GM10847 (cell line): ENCODE results near the gene USP40.

Source experiments
- POLR2A ChIP-seq: IDR thresholded peaks from 2 replicates; pipeline ENCODE4 v1.6.1; 2011; ENCODE audit not compliant: insufficient read length; ENCODE audit errors: extremely low read depth

USP40 gene

GRCh38 chr2:233461481-233461891 is 105.1 kb downstream of the USP40 start:
- no peak for TF ChIP-seq POLR2A

DNA sequence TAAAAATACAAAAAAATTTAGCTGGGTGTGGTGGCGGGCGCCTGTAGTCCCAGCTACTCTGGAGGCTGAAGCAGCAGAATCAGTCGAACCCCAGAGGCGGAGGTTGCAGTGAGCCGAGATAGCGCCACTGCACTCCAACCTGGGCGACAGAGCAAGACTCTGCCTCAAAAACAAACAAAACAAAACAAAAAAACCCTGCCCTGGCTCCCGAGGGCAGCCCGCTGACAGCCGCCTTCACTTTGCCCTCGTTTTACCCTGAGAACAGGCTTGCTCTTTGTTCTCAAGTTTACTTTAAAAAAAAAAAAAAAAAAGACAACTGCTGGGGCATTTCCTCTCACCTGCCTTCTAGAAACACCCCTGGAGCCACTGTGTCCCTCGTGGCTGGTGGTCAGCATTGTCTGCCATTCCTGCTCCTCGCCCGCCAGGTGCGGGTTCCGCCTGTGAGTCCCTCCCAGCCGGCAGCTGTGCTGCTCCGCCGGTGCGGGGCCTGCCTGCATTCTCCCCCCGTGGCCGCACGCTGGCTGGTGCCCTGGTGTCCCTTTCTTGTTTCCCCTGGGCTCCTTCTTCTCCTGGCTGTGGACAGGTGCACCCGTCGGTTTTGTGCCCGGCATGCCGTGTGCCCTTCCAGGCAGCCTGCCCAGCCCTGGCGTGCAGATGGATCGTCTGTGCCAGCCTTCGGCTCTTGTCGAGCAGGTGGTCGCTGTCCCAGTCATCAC is 105.7 kb downstream of the USP40 start:
- TF ChIP-seq POLR2A = no peak

DNA sequence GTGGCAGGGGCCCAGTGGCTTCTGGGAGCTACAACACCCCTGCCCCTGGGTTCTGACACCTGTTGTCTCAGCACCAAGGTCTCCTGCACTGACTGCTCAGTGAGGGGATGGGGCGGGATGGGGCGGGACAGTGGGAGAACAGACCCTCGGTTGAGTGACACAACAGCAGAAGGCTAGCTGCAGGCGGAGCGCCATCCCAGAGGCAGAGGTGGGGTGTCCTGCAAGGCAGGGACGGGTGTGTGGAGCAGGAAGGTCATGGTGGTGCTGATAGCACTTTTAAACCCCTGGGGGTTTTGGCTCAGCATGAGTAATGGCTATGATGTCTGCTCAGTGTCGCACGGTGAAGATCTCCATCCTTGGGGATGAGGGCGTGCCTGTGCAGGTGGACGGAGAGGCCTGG is 107.2 kb downstream of the USP40 start:
- no peak for TF ChIP-seq POLR2A

DNA sequence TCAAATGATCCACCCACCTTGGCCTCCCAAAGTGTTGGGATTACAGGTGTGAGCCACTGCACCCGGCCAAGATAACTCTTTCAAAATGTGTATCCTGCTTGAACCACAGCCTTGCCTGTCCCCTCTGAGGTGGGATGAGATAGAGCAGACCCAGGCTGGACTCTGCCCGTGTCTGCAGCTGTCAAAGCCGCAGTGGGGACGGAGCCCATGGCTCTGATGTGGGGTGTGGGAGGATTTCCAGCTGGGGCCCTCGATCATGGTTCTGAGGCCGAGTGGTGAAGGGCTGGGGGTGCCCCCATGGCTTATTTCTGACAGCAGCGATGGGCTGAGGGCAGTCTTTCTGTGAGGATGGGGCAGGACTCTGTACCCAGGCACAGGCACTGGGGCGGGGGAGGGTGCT is 107.8 kb downstream of the USP40 start:
- no peak for TF ChIP-seq POLR2A

GRCh38 chr2:233458031-233458610 is 108.5 kb downstream of the USP40 start:
- no peak for TF ChIP-seq POLR2A

- TF ChIP-seq POLR2A = no peak
Observed at GRCh38 chr2:233457356-233457755, 109.2 kb downstream of the USP40 start.

GRCh38 chr2:233456934-233457333 is 109.6 kb downstream of the USP40 start:
- no peak for TF ChIP-seq POLR2A

GRCh38 chr2:233456111-233456510 is 110.5 kb downstream of the USP40 start:
- no peak for TF ChIP-seq POLR2A

DNA sequence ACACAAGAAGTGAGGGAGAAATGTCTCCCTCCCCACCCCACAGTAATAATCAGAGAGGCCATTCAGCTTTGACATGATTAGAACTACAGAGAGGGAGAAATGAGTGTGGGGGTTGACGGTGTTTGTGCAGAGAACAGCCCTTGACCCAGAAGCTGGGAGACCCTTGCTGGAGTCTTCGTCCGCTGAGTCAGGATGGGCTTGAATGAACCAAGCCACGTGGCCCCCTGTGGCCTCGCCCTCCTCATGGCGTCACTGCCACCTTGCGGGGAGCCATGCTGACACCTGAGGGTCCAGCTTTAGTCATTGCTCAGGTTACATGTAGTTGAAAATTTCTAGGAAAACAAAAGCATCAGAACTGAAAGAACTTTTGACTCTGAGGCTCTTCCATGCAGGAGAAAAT is 111.1 kb downstream of the USP40 start:
- TF ChIP-seq POLR2A = no peak

DNA sequence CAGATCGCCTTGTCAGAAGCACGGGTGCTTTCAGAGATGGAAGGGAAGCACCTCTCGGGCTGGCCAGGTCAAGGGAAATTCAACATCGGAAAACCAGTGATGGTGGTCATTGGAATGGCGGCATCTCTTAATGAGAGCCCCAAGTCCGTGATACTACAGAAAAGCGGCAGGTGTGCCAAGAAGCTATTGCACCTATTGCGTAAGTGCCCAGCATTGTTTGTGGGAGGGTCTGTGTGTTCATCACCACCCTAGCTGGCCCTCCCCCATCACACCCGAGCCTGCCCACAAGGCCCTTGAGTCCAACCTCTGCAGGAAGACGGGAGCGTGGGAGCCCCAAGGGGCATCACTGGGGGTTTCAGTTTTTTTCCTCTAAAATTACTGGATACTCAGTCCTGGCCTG is 111.6 kb downstream of the USP40 start:
- TF ChIP-seq POLR2A = no peak

DNA sequence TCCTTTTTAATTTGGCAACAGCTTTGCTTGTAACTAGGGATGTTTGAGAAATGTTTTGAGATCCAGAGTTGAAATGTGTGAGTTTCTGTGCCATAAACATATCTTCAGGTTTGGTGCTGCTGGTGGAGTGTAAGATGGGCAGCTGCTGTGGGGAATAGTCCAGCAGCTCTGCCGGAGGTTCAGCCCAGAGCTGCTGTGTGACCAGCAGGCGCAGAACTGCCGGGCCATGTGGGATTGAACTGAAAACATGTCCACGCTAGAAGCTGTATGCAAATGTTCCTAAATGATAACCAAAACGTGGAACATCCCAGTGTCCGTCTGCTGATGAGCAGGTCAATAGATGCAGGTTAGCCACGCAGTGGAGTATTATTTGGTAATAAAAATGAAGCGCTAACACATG is 112.7 kb downstream of the USP40 start:
- no peak for TF ChIP-seq POLR2A

DNA sequence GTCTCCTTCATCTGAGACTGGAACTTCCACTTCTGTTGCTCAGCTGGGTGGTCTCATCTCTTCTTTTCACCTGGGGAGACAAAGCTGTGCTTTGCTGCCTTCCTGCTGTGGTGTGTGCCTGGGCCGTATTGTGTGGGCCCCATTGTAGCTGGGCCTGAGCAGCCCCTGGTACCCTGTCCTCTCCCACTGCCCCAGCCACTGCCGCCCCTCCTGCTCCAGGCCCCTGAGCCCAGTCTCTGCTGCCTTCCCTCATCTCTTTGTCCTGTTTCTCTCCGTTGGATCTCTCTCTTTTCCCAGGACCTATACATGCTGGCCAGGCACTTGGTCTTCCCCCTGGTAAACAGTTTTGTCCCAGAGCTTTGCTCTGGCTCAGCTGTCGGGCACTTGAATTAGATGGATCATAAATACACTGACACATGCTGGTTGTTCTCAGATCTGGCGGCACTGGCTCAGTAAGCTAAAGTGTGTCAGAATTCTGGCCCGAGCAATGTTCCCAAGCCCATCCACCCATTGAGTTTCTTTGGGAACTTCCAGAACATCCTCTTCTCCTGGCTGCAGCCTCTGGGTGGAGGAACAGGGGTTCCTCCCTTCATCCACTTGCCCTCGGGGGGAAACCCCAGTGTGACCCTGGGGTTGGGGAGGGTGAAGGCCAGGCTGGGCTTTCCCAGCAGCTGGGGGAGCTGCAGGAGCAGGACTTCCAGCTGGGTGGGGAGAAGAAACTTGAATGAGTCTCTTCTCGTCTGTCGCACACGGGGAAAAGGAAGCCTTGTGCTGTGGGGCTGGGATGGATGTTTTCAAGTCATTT is 113.3 kb downstream of the USP40 start:
- TF ChIP-seq POLR2A = no peak

DNA sequence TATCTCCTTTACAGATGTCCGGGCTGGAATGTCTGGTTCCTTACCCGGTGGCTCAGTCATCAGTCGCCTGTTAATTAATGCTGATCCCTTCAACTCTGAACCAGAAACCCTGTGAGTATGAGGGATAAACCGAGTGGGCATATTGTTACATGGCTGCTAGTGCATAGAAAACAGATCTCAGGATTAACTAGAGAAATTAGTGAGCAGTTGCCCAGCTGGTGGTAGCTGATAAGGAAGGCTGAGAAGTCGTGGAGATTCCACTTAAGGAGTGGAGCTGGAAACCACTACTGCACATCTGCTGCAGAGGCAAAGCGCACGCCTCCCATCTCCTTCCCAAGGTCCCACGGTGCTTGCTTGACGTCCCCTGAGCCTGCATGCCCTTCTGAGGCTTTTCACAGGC is 114.6 kb downstream of the USP40 start:
- no peak for TF ChIP-seq POLR2A

DNA sequence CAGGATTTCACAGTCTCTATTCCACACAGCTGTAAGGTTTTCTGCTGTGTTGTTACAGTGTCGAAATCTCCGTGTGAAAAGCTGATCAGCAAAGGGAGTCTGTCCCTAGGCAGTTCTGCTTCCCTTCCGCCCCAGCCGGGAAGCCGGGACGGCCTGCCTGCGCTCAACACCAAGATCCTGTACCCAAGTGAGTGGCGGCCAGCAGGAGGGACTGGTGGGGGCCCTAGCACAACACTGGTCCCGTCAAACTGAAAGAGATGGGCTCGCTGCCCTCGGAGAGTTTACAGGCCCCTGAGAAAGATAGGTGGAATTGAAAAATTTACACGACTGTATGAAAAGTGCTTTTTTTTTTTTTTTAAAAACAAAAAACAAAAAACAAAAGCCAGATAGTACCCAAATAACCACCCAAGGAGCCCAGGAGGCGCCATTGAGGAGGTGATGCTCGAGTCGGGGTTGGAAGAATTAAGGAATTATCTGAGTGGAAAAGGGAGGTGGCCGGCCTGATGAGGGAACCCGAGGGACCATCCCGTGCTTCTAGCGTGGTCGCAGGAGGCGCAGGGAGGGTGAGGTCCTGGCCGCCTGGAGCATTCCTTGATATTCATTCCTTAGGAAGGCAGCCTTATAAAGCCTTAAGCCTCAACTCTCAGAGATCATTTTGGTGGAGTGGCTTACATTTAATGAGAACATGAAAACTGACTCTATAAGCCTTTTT is 115.6 kb downstream of the USP40 start:
- no peak for TF ChIP-seq POLR2A
